Activated CD8-positive, alpha-beta T cell treated with anti-CD3 and anti-CD28 coated beads for 36 hours (primary cell): Measurements from ENCODE around the gene GJC2. TPM values are rescaled to one million over a fixed set of nuclear protein-coding genes. Genes with fewer than 3 reads are reported as not detected.

ENCODE experiments used
- ATAC-seq: fragments of 200-7000 bp; cut with Tn5 transposase; one replicate; pipeline ENCODE4 v1.10.0; 2021; ENCODE audit warnings: mild to moderate bottlenecking, moderate library complexity
- CTCF ChIA-PET: fragments of 350-600 bp; sonication (Branson Sonifier 250); formaldehyde crosslinking; loops from one replicate; lab custom pipeline; 2021; ENCODE audit warnings: antibody characterized with exemption; lab: Charles Lee
- POLR2A ChIA-PET: fragments of 350-600 bp; sonication (Branson Sonifier 250); formaldehyde crosslinking; loops from one replicate; lab custom pipeline; 2021; ENCODE audit warnings: antibody characterized with exemption; lab: Charles Lee
- DNase-seq: peaks from one replicate; pipeline ENCODE4 v3.0.0-alpha.2; 2020
- H3K27ac Mint-ChIP-seq: one replicate; pipeline ENCODE4 v1.8.0; 2021; ENCODE audit warnings: mild to moderate bottlenecking, mixed read lengths
- H3K27me3 Mint-ChIP-seq: one replicate; pipeline ENCODE4 v1.8.0; 2021; ENCODE audit warnings: mixed read lengths
- H3K36me3 Mint-ChIP-seq: one replicate; pipeline ENCODE4 v1.8.0; 2021; ENCODE audit warnings: low read depth, mixed read lengths
- H3K4me1 Mint-ChIP-seq: one replicate; pipeline ENCODE4 v1.8.0; 2021; ENCODE audit warnings: low read depth, mixed read lengths
- H3K4me3 Mint-ChIP-seq: one replicate; pipeline ENCODE4 v1.8.0; 2021; ENCODE audit warnings: mild to moderate bottlenecking, moderate library complexity, mixed read lengths
- H3K9me3 Mint-ChIP-seq: one replicate; pipeline ENCODE4 v1.8.0; 2021; ENCODE audit warnings: mixed read lengths
- CTCF ChIP-seq: fragments of 200-600 bp; IDR thresholded peaks from one replicate; pipeline ENCODE4 v1.8.0; 2022; ENCODE audit warnings: antibody characterized with exemption, mild to moderate bottlenecking
- intact Hi-C: fragments of 100-400 bp; cut with micrococcal nuclease; formaldehyde crosslinking; loops from one replicate; pipeline ENCODE4 v1.10.0; 2022
- total RNA-seq, 2 experiments: library from RNA; stranded (reverse); gene quantifications; one replicate each; pipeline ENCODE4 v1.2.3, GENCODE V29; 2021

Gene GJC2
- total RNA-seq, 2 experiments from 2014 or later: 3.4 to 3.5 TPM

GRCh38 chr1:228198977-228199590, 49.4 kb downstream of the GJC2 start:
- H3K36me3 Mint-ChIP-seq: peaks cover 24% of the 10 kb centered on the region
- ATAC-seq (no peak), DNase-seq (no peak)
- TF ChIP-seq CTCF: no peak
- POLR2A ChIA-PET: interaction anchor here (1.0 kb wide), 1 partner anchor 68 kb away, joined by 3 read pairs; no protein-coding TSS in a partner anchor
- H3K4me3 Mint-ChIP-seq: no peak overlapping the region
- CTCF ChIA-PET: no interaction called here
- intact Hi-C loops: no loop called here
- no peaks in the 10 kb centered on the region for H3K4me1 Mint-ChIP-seq
- H3K9me3 Mint-ChIP-seq: peaks cover 13% of the 10 kb centered on the region
- peaks cover 2% of the 10 kb centered on the region for H3K27me3 Mint-ChIP-seq
- H3K27ac Mint-ChIP-seq: no peak overlapping the region

DNA sequence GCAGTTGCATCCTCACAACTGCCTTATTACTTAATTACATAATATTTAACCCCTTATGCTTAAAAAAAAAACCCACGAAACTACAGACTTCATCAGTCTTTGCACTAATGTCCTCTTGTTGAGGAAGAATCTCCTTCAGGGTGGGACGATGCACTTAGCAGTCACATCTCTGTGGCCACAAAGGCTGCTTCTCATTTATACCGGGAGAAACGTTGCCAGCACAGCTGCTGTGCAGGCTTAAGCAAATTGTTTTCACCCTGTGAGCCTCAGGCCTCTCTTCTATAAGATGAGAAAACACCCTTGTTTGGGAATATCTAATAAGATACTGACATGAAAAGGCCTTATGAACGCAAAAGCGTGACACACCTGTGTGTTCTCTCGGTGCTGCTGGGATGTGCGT, 55.2 kb downstream of the GJC2 start:
- ChIA-PET POLR2A (interaction anchor here (1.0 kb wide), 1 partner anchor 29 kb away, joined by 3 read pairs; no protein-coding TSS in a partner anchor), CTCF (no interaction called here)
- Mint-ChIP-seq H3K4me3 (no peak overlapping the region), H3K27me3 (peaks cover 5% of the 10 kb centered on the region), H3K9me3 (peaks cover 2% of the 10 kb centered on the region), H3K4me1 (no peaks in the 10 kb centered on the region), H3K27ac (no peak overlapping the region), H3K36me3 (peaks cover 7% of the 10 kb centered on the region)
- TF ChIP-seq CTCF: no peak
- ATAC-seq: no peak
- intact Hi-C loops: no loop called here
- DNase-seq: no peak

GRCh38 chr1:228205526-228206436, 56.1 kb downstream of the GJC2 start:
- ATAC-seq (no peak), DNase-seq (no peak)
- POLR2A ChIA-PET: interaction anchor here (0.6 to 0.7 kb wide), 2 partner anchors 25 to 209 kb away, joined by 3 to 4 read pairs; no protein-coding TSS in a partner anchor
- intact Hi-C loops: no loop called here
- Mint-ChIP-seq H3K27ac (no peak overlapping the region), H3K27me3 (peaks cover 5% of the 10 kb centered on the region), H3K4me3 (no peak overlapping the region), H3K4me1 (no peaks in the 10 kb centered on the region), H3K9me3 (no peaks in the 10 kb centered on the region), H3K36me3 (peaks cover 1% of the 10 kb centered on the region)
- CTCF ChIA-PET: no interaction called here
- no peak for TF ChIP-seq CTCF

DNA sequence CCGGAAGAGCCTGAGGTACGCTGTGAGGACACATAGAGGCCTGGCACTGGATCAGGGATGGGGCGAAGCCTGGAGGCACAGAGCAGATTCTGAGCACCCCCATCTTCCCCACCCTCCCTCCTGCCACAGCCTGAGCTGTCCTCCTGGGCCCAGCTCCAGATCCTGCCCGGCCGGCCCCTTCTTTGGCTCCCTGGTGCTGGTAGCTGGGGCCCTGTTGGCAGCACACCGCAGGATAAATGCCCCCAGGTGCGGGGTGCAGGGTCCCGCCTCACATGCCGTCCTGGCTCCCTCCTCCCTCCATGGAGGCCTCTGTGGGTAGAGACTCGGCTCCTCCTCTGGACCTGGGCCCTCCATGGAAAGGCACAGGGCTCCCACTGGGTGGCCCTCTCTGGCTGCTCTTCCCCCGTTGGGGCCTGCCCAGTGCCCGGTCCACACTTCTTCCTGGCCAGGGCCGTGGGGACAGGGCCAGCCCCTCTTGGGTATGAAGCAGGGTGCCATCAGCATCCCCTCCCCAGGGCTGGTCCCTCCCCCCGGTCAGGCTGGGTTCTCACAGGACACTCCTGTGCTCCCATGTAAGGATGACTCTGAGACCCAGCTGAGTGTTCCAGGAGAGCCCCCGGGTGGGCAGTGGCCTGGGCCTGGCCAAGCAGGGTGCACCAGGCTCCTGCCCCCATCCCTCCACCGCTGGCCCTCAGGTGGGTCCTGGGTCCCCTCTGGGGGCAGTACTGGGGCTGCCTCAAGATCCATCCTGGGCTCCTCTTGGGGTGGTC, 57.0 kb downstream of the GJC2 start:
- Mint-ChIP-seq H3K27ac (no peak overlapping the region), H3K36me3 (no peaks in the 10 kb centered on the region), H3K27me3 (peaks cover 5% of the 10 kb centered on the region), H3K4me1 (no peaks in the 10 kb centered on the region), H3K4me3 (no peak overlapping the region), H3K9me3 (no peaks in the 10 kb centered on the region)
- intact Hi-C loops: no loop called here
- TF ChIP-seq CTCF: no peak
- no peak for DNase-seq
- CTCF ChIA-PET: no interaction called here
- no peak for ATAC-seq
- POLR2A ChIA-PET: interaction anchor here (0.6 to 0.7 kb wide), 2 partner anchors 26 to 208 kb away, joined by 3 to 4 read pairs; no protein-coding TSS in a partner anchor
